K562 (cell line): Measurements from ENCODE around the gene CSTB. TPM values are rescaled to one million over a fixed set of nuclear protein-coding genes. Genes with fewer than 3 reads are reported as not detected.

Experiments used
- AFF4 ChIP-seq: sonication (generic); formaldehyde crosslinking; IDR thresholded peaks from 2 replicates; pipeline ENCODE4 v1.8.0; 2023; ENCODE audit warnings: mild to moderate bottlenecking, missing genetic modification reagents
- CHAMP1 ChIP-seq: fragments of 450-650 bp; IDR thresholded peaks from 2 replicates; pipeline ENCODE4 v1.6.1; 2016; ENCODE audit warnings: mild to moderate bottlenecking
- DPF2 ChIP-seq: fragments of 450-650 bp; IDR thresholded peaks from 2 replicates; pipeline ENCODE4 v1.6.1; 2016
- FOXK1 ChIP-seq: sonication (generic); formaldehyde crosslinking; IDR thresholded peaks from 2 replicates; pipeline ENCODE4 v1.8.0; 2022; ENCODE audit warnings: missing genetic modification reagents, mild to moderate bottlenecking, borderline replicate concordance
- GTF2A2 ChIP-seq: IDR thresholded peaks from 2 replicates; pipeline ENCODE4 v1.6.1; 2016; ENCODE audit warnings: mild to moderate bottlenecking, missing genetic modification characterization, missing compliant biosample characterization
- JUN ChIP-seq, 2 experiments: sonication (generic) in 1 of 2; formaldehyde crosslinking in 1 of 2; IDR thresholded peaks; 2 replicates each; pipeline versions ENCODE4 v1.6.1 to v1.8.0; 2012 to 2022; ENCODE audit warnings: borderline replicate concordance in 2 of 2, mild to moderate bottlenecking in 2 of 2, improper control_type of control experiment in 1 of 2, low read depth in 1 of 2, low read length in 1 of 2, missing genetic modification reagents in 1 of 2
- MGA ChIP-seq: fragments of 450-650 bp; IDR thresholded peaks from 2 replicates; pipeline ENCODE4 v1.6.1; 2016; ENCODE audit warnings: mild to moderate bottlenecking, moderate library complexity
- NCOA2 ChIP-seq, 2 experiments: fragments of 450-650 bp; IDR thresholded peaks; 2 replicates each; pipeline ENCODE4 v1.6.1; 2018; ENCODE audit warnings: mild to moderate bottlenecking in 2 of 2, moderate library complexity in 1 of 2; ENCODE audit not compliant: partially characterized antibody in 2 of 2
- polyA plus RNA-seq, 8 experiments: library from polyadenylated mRNA; depleted of rRNA in 4 of 8; stranded (reverse) in 5 of 8; unstranded in 3 of 8; fragments of >200 nt; fragmentation: Nextera tagmentation in 2 of 8; fragmentation: Illumina TruSeq in 1 of 8; extraction: Ambion mirVana in 2 of 8; extraction: Trizol in 1 of 8; gene quantifications; 2 replicates each; pipeline versions ENCODE4 v1.2.1 to v1.2.3, GENCODE V29; 2011 to 2014; ENCODE audit warnings: inconsistent platforms in 1 of 8, missing spikeins in 1 of 8
- total RNA-seq, 7 experiments: library from RNA; depleted of rRNA in 6 of 7; stranded (reverse); fragments of >200 nt in 6 of 7; fragmentation: Illumina TruSeq in 2 of 7; extraction: Trizol in 2 of 7; gene quantifications; 2 replicates each; pipeline versions ENCODE4 v1.2.1 to v1.2.3, GENCODE V29; 2011 to 2021; ENCODE audit warnings: low replicate concordance in 1 of 7

CSTB gene
- total and polyA plus RNA-seq, 9 of the 15 experiments (the other 6 are each of a cell fraction or from before 2014, with no cell fraction given): 12.4 to 65.0 (median 31.7) TPM

DNA sequence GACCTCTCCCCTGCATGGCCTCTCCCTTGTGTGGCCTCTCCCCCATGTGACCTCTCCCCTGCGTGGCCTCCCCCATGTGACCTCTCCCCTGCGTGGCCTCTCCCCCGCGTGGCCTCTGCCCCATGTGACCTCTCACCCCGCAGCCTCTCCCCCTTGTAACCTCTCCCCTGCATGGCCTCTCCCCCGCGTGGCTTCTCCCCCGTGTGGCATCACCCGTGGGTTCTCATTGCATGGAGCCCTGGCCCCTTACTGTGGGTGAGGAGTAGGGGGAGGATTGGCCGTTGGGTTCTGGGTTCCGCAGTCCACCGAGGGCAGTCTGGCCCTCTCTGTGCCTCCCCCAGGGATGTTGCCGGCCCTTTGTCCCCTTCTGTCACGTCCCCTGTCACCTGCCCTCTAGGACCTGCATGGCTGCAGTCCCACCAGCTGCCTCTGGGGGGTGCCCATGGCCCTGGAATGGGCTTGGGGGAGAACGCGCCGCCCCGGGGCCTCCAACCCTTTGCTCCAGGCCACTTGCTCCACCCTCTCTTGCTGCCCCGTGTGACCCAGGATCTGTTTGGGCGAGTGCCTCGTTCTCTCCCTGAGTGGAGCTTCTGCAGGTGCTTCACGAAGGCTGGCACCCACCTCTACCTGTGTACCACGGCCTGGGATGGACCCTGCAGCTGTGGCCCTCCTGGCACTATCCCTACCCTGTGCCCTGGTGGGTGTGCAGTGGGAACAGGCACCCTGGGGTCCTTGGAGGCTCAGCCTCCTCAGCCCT lies 34.6 kb upstream of the CSTB start (continued):
- no peak for TF ChIP-seq JUN (IDR thresholded peaks at IDR 0.05; ENCODE audit: borderline replicate concordance, low read depth, low read length)
- TF ChIP-seq JUN (CRISPR knock-in tag; IDR thresholded peaks at IDR 0.05; ENCODE audit: borderline replicate concordance): peak; percentile 59; the same call in 1 of the 2 replicates
- TF ChIP-seq CHAMP1: no peak
- TF ChIP-seq GTF2A2 (tag): no peak
- 0 out of 2 replicates have a peak, but pooled peaks have one; percentile 37 for TF ChIP-seq DPF2
- TF ChIP-seq MGA: no peak
- no peak for TF ChIP-seq FOXK1
- no peak for TF ChIP-seq AFF4
- no peak for TF ChIP-seq NCOA2 (IDR thresholded peaks at IDR 0.05; ENCODE audit: partially characterized antibody in 2 of 2)
